ENCODE measurements around the gene LRIG3. TPM values are rescaled to one million over a fixed set of nuclear protein-coding genes. Genes with fewer than 3 reads are reported as not detected.
A peak's percentile ranks its signal among the peaks of the same experiment; 100 is the strongest.

LRIG3 gene
- 10 to 100 TPM; 25.2 to 31.7 TPM for total RNA-seq

- TF ChIP-seq POLR2A (IDR thresholded peaks at IDR 0.05), result peak; percentile 42
- peak in 1 of 4 experiments; percentile 26 for TF ChIP-seq CTCF (IDR thresholded peaks at IDR 0.05)
- peak; percentile 86 for TF ChIP-seq POLR2AphosphoS5 (IDR thresholded peaks at IDR 0.05)
- Histone ChIP-seq H3K27ac (peak within 1 kb of the TSS; percentile 86 to 89), H3K4me3 (peak within 1 kb of the TSS; percentile 60 to 62), H3K27me3 (replicated peaks; ENCODE audit: insufficient read depth) (no peaks in the 10 kb centered on the region), H3K9me3 (no peaks in the 10 kb centered on the region), H3K36me3 (no peaks in the 10 kb centered on the region), H3K4me1 (replicated peaks) (peaks cover 3% of the 10 kb centered on the region)
- peak; percentile 86 for DNase-seq (ENCODE audit: low spot score)
- WGBS, result under 1% methylated on average over 77 of the region's 80 CpGs
- intact Hi-C loops (cut with DNase I), result loop anchor here (5.0 to 10.0 kb wide), 2 partner anchors 33 to 114 kb away; no protein-coding TSS in a partner anchor
These were observed at the start of gene LRIG3 for GRCh38 chr12:58920102-58920960. Gene LRIG3 (minus strand): TSS chr12:58920504. CDS start chr12:58920235, 269 bp downstream.

DNA sequence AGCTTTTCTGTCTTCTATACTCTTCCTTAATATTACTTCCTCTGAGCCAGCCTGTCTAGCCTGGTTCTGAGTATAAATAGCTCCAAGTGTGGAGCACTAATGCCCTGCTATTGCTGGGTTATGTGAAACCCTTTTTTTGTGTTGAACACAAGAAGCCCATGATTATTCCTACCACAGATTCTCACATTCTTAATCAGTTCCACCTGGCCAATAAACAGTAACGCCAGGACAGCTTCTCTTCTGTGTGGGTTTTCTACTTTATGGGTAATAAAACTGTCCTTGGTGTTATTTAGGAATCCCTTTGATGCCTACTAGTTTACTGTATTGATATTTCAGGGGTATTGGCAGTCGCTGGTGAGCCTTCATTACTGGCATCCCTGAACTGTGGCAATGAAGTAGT is 48.9 kb upstream of the LRIG3 start:
- TF ChIP-seq POLR2A (IDR thresholded peaks at IDR 0.05) (no peak), POLR2AphosphoS5 (IDR thresholded peaks at IDR 0.05) (no peak), CTCF (IDR thresholded peaks at IDR 0.05) (no peak)
- Histone ChIP-seq H3K4me3 (no peak overlapping the region), H3K9me3 (no peaks in the 10 kb centered on the region), H3K27me3 (replicated peaks; ENCODE audit: insufficient read depth) (no peaks in the 10 kb centered on the region), H3K27ac (no peak overlapping the region), H3K4me1 (replicated peaks) (no peaks in the 10 kb centered on the region), H3K36me3 (no peaks in the 10 kb centered on the region)
- WGBS, result 31% methylated on average over 2 of the region's 2 CpGs
- DNase-seq (ENCODE audit: low spot score), result no peak
- intact Hi-C loops (cut with DNase I), result no loop called here

GRCh38 chr12:58967561-58967960 is 47.3 kb upstream of the LRIG3 start:
- Histone ChIP-seq H3K9me3 (no peaks in the 10 kb centered on the region), H3K27me3 (replicated peaks; ENCODE audit: insufficient read depth) (no peaks in the 10 kb centered on the region), H3K4me1 (replicated peaks) (no peaks in the 10 kb centered on the region), H3K4me3 (no peak overlapping the region), H3K36me3 (no peaks in the 10 kb centered on the region), H3K27ac (no peak overlapping the region)
- intact Hi-C loops (cut with DNase I), result no loop called here
- 70% methylated on average over 4 of the region's 4 CpGs for WGBS
- TF ChIP-seq POLR2A (IDR thresholded peaks at IDR 0.05), result no peak
- no peak for TF ChIP-seq POLR2AphosphoS5 (IDR thresholded peaks at IDR 0.05)
- TF ChIP-seq CTCF (IDR thresholded peaks at IDR 0.05), result no peak
- no peak for DNase-seq (ENCODE audit: low spot score)

DNA sequence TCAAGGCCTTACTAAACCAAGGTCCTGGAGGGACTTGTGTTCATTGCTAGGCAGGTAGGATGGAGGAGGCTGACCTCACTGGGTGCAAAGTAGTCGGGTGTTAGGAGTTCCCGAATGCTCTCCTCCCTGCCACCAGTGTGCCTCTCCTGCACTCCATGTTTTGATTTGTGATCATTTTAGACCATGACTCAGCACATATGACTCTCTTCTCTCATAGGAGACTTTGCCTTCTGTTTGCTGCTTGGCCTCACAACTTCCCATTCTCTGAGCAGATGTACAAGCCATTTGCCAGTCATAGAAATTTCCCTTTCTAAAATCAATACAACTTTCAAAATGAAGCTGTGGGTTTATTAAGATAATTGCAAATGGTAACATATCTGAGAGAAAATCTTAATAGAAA is 46.6 kb upstream of the LRIG3 start:
- H3K27ac ChIP-seq, result no peak overlapping the region

More for the DNA sequence above, 46.6 kb upstream of the LRIG3 start:
- TF ChIP-seq CTCF (IDR thresholded peaks at IDR 0.05) (no peak), POLR2A (IDR thresholded peaks at IDR 0.05) (no peak)
- WGBS, result 94% methylated on average over 2 of the region's 2 CpGs
- Histone ChIP-seq H3K4me3 (no peak overlapping the region), H3K9me3 (no peaks in the 10 kb centered on the region), H3K36me3 (no peaks in the 10 kb centered on the region), H3K4me1 (replicated peaks) (no peaks in the 10 kb centered on the region), H3K27me3 (replicated peaks; ENCODE audit: insufficient read depth) (no peaks in the 10 kb centered on the region)
- no peak for DNase-seq (ENCODE audit: low spot score)
- intact Hi-C loops (cut with DNase I), result no loop called here

Data from prostate gland (tissue), 2 donors.